ENCODE data around the gene PIGZ. TPM values are rescaled to one million over a fixed set of nuclear protein-coding genes. Genes with fewer than 3 reads are reported as not detected.

Gene PIGZ
- total RNA-seq, 3 donors from 2014 or later = 10.5 to 14.4 (median 12.0) TPM

GRCh38 chr3:196991581-196992460, 23.2 kb upstream of the PIGZ start:
- intact Hi-C loops (cut with DNase I; ENCODE audit: low total_unique reads) = no loop called here
- TF ChIP-seq CTCF (IDR thresholded peaks at IDR 0.05) (no peak), POLR2AphosphoS5 (IDR thresholded peaks at IDR 0.05) (no peak), POLR2A (IDR thresholded peaks at IDR 0.05) (no peak)
- Histone ChIP-seq H3K4me1 (no peaks in the 10 kb centered on the region), H3K4me3 (no peak overlapping the region), H3K9me3 (no peaks in the 10 kb centered on the region), H3K36me3 (no peaks in the 10 kb centered on the region), H3K27ac (no peak overlapping the region), H3K27me3 (no peaks in the 10 kb centered on the region)
- DNase-seq (ENCODE audit: low spot score in 2 of 2) = no peak

GRCh38 chr3:196990601-196991007, 22.0 kb upstream of the PIGZ start:
- no peak for DNase-seq (ENCODE audit: low spot score in 2 of 2)
- Histone ChIP-seq H3K36me3 (no peaks in the 10 kb centered on the region), H3K9me3 (no peaks in the 10 kb centered on the region), H3K27ac (peak overlapping the region in 1 of 2 donors; percentile 80), H3K27me3 (no peaks in the 10 kb centered on the region), H3K4me3 (no peak overlapping the region), H3K4me1 (no peaks in the 10 kb centered on the region)
- intact Hi-C loops (cut with DNase I; ENCODE audit: low total_unique reads) = no loop called here
- TF ChIP-seq POLR2AphosphoS5 (IDR thresholded peaks at IDR 0.05) = no peak
- no peak for TF ChIP-seq POLR2A (IDR thresholded peaks at IDR 0.05)
- TF ChIP-seq CTCF (IDR thresholded peaks at IDR 0.05) = no peak

GRCh38 chr3:196989721-196990262, 21.2 kb upstream of the PIGZ start:
- no peak for TF ChIP-seq CTCF (IDR thresholded peaks at IDR 0.05)
- Histone ChIP-seq H3K36me3 (no peaks in the 10 kb centered on the region), H3K27ac (peak overlapping the region; percentile 34 to 80), H3K4me1 (no peaks in the 10 kb centered on the region), H3K4me3 (peak overlapping the region in 1 of 3 donors; percentile 6), H3K27me3 (no peaks in the 10 kb centered on the region), H3K9me3 (no peaks in the 10 kb centered on the region)
- intact Hi-C loops (cut with DNase I; ENCODE audit: low total_unique reads) = no loop called here
- DNase-seq (ENCODE audit: low spot score in 2 of 2) = no peak

- H3K36me3 ChIP-seq = no peaks in the 10 kb centered on the region
- no peaks in the 10 kb centered on the region for H3K27me3 ChIP-seq
- no peaks in the 10 kb centered on the region for H3K9me3 ChIP-seq
- no peak for DNase-seq (ENCODE audit: low spot score in 2 of 2)
- intact Hi-C loops (cut with DNase I; ENCODE audit: low total_unique reads) = no loop called here
- no peak overlapping the region for H3K4me3 ChIP-seq
- TF ChIP-seq POLR2AphosphoS5 (IDR thresholded peaks at IDR 0.05) (no peak), POLR2A (IDR thresholded peaks at IDR 0.05) (no peak), CTCF (IDR thresholded peaks at IDR 0.05) (no peak)
- H3K27ac ChIP-seq = no peak overlapping the region
- H3K4me1 ChIP-seq = no peaks in the 10 kb centered on the region
Measured at GRCh38 chr3:196988241-196989029, 19.8 kb upstream of the PIGZ start.

- H3K9me3 ChIP-seq = no peaks in the 10 kb centered on the region
- intact Hi-C loops (cut with DNase I; ENCODE audit: low total_unique reads) = no loop called here
- no peak overlapping the region for H3K4me3 ChIP-seq
- DNase-seq (ENCODE audit: low spot score in 2 of 2) = no peak
- no peaks in the 10 kb centered on the region for H3K36me3 ChIP-seq
- no peak for TF ChIP-seq POLR2A (IDR thresholded peaks at IDR 0.05)
- no peak for TF ChIP-seq CTCF (IDR thresholded peaks at IDR 0.05)
- TF ChIP-seq POLR2AphosphoS5 (IDR thresholded peaks at IDR 0.05) = no peak
- H3K27ac ChIP-seq = no peak overlapping the region
- H3K27me3 ChIP-seq = no peaks in the 10 kb centered on the region
- no peaks in the 10 kb centered on the region for H3K4me1 ChIP-seq
Measured at GRCh38 chr3:196987022-196987421, 18.4 kb upstream of the PIGZ start.
